T-helper 1 cell treated with Interleukin-12 subunit alpha and Interleukin-12 subunit beta and Interleukin-4 antibody, amounts not matched to agents 30 ng/mL and 1 ng/mL, for 36 hours (primary cell): ENCODE results near the gene CRYBA1. TPM values are rescaled to one million over a fixed set of nuclear protein-coding genes. Genes with fewer than 3 reads are reported as not detected.
"Not testable (repeated sequence)": the region's sequence is repeated elsewhere in the genome, so short reads cannot be mapped to it uniquely, and the experiment has no call there.

Experiments used
- intact Hi-C: fragments of 100-400 bp; cut with micrococcal nuclease; formaldehyde crosslinking; loops from one replicate; pipeline ENCODE4 v1.15.1; 2024
- total RNA-seq: library from RNA; stranded (reverse); gene quantifications from 2 replicates; pipeline ENCODE4 v1.2.3, GENCODE V29; 2022

Gene CRYBA1
- total RNA-seq, 1 donor from 2014 or later, result not detected

DNA sequence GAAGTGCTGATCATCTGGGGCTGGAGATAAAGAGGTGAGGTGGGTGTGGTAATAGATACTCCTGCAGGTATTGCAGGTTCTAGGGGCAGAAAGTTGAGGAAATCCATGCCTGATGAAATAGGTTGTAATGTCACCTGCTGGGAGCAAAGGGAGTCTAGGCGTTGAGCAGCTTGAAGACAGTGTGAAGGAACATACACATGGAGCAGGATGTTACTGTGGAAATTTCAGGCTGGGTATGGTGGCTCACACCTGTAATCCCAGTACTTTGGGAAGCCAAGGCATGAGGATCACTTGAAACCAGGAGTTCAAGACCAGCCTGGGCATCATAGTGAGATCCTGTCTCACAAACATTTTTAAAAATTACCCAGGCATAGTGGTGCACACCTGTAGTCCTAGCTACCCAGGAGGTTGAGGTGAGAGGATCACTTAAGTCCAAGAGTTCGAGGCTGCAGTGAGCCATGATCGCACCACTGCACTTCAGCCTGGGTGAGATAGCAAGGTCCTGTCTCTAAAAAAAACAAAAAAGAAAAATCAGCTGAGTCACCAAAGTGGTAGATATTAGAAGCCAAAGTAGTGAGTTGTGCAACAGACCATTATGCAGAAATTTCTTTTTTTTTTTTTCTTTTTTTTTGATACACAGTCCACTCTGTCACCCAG, 9.1 kb upstream of the CRYBA1 start:
- intact Hi-C loops, result no loop called here

DNA sequence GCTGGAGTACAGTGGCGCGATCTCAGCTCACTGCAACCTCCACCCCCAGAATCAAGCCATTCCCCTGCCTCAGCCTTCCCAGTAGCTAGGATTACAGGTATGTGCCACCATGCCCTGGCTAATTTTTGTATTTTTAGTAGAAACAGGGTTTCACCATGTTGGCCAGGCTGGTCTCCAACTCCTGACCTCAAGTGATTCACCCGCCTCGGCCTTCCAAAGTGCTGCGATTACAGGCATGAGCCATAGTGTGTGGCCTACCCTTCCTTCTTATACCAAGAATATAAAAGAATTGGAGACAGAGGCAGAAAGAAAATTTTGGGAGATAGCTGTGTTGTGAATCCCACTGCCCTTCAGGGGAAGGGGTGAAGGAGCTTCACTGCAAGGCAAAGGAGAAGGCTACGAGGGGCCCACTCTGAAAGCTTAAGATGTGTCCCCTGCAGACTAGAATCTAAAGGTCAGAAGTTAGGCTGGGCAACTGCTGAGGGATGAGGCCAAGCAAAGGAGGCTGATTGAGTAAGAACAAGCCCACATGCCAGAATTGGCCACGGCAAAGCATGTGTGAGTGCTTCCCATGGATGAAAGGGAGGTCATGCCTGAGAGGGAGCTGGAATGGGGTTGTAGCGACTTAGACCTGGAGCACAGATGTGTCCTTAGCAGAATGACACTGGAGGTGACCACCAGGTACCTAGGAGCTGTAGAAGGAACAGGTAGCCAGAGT, 8.4 kb upstream of the CRYBA1 start:
- intact Hi-C loops, result no loop called here

DNA sequence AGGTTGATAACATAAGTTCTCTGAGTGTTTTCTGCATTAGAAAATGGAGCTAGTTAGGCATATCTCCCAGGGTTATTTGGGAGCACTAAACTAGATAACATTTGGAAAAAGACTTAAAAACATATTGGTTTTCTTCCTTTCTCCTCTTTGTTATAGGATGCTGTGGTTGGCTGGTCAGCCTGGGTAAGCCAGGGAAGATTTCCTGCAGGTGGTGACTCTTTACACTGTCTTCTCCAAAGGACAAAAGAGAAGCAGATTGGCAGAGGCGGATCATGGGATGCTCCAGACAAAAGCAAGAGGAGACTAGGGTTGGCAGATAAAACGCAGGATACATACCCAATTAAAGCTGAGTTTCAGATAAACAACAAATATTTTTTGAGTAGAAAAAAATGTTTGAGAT, 6.2 kb upstream of the CRYBA1 start:
- intact Hi-C loops, result no loop called here

GRCh38 chr17:29240968-29241963, 5.4 kb upstream of the CRYBA1 start:
- intact Hi-C loops, result no loop called here

- intact Hi-C loops, result no loop called here
These were observed 4.6 kb upstream of the CRYBA1 start for GRCh38 chr17:29242051-29242450.

- intact Hi-C loops, result no loop called here
These were observed 3.9 kb upstream of the CRYBA1 start for GRCh38 chr17:29242790-29243189.

DNA sequence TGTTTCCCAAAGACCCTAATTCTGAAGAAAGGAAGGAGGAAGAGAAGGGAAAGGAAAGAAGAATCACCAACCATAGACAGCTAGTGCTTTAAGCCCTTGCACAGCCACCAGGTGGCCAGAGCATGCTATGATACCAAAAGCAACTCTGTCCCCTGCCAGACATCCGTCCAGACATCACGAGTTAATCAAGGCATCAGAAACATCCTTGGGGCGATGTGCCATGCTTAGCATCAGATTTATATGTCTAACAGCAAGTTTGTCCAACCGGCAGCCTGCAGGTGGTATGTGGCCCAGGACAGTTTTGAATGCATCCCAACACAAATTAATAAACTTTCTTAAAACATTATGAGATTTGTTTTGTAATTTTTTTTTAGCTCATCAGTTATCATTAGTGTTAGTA, 2.9 kb upstream of the CRYBA1 start:
- intact Hi-C loops, result no loop called here

DNA sequence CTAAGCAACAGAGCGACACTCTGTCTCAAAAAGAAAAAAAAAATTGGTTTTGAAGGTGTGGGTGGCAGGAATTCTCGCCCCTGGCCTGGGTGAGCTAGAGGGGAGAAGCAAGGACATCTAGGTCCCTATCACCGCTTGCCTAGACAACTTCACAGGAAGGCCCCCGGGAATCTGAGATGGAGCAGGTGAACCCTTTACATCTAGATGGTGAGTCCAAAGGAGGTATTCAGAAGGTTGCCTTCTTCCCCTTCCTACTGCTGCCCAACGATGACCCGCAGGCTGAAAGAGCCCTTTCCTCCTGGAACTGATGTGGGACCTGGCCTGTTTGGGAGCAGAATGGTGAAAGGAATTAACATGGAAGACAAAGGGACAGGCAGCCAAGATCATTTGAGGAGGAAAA, 1.3 kb upstream of the CRYBA1 start:
- intact Hi-C loops, result no loop called here

DNA sequence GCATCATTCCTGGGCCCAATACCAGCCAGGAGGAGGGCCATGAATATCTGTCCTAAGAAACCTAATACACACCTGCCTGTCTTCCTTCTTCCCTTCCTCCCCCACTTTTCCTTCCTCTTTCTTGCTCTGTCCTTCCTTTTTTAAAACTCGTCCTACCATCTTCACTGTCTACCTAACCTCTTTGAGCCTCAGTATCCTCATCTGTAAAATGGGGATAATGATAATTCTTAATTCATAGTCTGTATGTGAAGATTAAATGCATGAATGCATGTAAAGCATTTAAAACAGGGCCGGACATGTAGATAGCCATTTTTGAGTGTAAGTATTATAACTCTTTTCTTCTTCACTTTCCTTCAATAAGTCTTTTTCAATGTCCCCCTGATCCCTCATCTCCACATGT, 560 bp downstream of the CRYBA1 start:
- intact Hi-C loops, result no loop called here

- intact Hi-C loops, result no loop called here
These were observed 2.2 kb downstream of the CRYBA1 start for GRCh38 chr17:29248845-29249244.

DNA sequence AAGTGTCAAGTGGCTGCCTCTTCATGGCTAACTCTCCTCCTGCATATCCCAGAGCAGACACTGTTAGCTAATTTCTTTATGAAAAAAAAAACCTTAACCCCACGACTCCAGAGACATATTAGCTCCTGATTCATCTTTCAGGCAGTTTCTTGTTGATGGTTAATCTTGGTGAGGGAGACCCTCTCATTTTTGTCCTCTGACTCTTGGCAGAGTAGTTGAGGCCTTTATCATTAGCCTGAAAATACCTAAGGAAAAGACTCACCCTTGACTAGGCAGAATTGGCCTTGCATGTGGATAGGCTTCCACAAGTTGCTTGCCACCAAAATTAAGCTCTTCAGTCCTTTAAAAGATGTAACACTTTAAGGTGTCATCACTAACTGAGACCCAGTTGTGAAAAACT, 4.0 kb downstream of the CRYBA1 start:
- intact Hi-C loops, result no loop called here

GRCh38 chr17:29251184-29251583, 4.5 kb downstream of the CRYBA1 start:
- intact Hi-C loops, result no loop called here

DNA sequence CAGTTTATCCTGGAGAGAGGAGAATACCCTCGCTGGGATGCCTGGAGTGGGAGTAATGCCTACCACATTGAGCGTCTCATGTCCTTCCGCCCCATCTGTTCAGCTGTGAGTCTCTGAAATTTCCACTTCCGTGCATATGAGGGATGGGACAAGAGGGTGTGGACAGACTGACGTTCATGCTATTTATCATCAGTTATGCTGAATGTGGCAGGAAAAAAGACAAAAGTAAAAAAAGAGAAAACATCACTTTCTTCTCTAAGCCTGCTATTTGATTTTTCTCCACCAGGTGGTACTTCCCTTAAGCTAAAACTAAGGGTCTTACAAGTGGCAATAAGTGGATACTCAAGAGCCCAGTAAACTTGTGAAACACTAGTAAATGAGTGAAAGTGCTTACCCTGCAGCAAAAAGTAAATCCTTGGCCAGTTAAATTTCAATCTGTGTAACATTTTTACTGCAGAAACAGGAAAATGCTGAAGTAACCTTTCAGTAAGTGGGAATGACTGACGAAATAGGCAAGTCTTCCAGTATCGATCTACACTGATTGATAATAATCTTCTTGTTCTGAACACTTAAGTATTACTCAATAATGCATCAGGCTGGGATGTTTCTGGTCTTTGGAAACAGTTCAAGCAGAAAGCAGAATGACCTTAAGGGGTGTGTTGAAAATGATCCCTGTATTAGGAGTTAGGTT, 5.6 kb downstream of the CRYBA1 start:
- intact Hi-C loops, result loop anchor here (2.0 kb wide), 1 partner anchor 39 kb away; no protein-coding TSS in a partner anchor

DNA sequence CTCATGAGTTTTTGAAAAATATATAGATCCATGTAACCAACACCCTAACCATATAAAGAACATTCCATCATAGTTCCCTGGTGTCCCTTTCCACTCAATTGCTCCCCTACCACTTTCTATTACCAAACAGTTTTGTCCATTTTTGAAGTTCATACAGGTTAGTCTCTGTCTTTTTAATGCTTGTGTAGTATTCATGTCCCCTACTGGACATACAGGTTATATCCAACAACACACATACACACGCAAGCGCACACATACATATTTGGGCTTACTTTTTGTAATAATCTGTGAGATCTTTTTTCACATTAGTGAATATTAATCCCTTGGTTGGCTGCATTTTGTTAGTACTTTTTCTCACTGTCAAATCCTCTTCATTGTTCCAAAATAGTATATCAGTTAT, 6.4 kb downstream of the CRYBA1 start:
- intact Hi-C loops, result loop anchor here (2.0 kb wide), 1 partner anchor 38 kb away; no protein-coding TSS in a partner anchor

DNA sequence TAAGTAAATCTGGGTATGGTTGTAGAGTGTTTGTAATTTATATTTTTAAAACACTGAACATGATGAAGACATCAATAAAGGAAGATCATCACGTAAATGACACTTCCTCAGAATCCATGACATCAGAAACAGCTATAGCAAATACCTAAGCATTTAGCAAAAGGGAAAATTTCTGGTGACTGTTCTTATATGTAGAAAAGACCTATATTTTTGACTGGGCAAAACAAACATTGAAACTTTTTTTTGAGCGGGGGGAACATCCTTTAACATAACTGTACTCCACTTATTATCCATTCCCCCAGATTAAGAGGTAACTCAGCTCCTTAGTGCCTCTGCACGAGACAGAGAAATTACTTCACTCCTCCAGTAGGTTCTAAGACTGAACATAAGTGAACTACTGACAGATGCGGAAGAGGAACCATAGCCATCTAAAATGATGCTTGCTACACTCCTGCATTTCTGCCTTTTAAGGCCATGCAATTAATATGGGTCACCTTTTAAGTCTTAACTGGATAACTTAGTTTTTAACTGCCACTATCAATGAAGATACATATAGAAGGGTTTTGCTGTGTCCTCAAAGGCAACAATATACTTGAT, 9.4 kb downstream of the CRYBA1 start:
- intact Hi-C loops, result no loop called here

- intact Hi-C loops, result no loop called here
These were observed 10.2 kb downstream of the CRYBA1 start for GRCh38 chr17:29256735-29257466.

- intact Hi-C loops, result no loop called here
These were observed 11.1 kb downstream of the CRYBA1 start for GRCh38 chr17:29257756-29258155.

GRCh38 chr17:29263916-29264315, 17.3 kb downstream of the CRYBA1 start:
- intact Hi-C loops, result no loop called here

DNA sequence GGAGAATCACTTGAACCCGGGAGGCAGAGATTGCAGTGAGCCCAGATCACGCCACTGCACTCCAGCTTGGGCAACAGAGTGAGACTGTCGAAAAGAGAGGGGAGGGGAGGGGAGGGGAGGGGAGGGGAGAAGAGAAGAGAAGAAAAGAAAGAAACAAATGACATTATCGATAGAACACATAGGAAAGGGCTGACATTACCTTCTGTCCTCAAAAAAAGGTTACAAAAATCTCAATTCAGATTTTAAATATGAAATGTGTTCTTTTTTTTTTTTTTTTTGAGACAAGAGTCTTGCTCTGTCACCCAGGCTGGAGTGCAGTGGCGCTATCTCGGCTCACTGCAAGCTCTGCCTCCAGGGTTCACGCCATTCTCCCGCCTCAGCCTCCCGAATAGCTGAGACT, 25.3 kb downstream of the CRYBA1 start:
- intact Hi-C loops, result not testable (repeated sequence)

GRCh38 chr17:29273924-29274323, 27.3 kb downstream of the CRYBA1 start:
- intact Hi-C loops, result no loop called here
